ENCODE measurements around the gene BCAS3.

The BCAS3 gene

DNA sequence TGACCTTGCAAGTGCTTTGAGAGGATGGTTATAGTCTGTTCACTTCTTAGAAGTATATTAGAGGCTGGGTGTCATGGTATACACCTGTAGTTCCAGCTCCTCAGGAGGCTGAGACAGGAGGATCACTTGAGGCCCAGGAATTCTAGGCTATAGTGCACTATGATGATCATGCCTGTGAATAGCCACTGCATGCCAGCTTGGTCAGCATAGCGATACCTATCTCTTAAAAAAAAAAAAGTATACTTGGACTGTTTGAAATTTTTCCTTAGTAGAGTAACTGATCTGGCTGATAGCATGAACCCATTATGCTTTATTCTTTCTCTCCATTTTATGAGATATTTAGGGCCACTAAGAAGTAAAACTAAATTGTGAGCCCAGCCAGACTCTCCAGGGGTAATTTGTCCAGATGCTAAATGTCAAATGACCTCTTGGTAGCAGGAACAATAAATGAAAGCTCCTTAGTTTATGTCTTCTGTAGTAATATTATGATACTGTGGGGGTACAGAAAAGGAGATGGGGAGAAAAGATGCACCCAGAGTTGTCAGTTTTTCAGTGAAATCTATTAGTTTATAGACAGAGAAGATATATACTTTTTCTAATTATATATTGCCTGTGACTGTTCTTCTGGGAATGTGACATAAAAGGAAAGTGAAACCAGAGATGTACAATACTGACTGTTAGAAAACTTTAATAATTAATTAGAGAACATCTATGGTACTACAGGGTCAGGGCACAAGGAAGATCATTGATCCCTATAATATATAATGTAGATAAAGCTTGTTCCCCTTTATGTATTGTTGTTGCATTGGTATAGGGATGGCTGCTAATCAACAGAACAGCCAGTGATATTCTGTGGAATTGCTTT, 386.7 kb downstream of the BCAS3 start:
- no peak for DNase-seq (ENCODE audit: low spot score)

DNA sequence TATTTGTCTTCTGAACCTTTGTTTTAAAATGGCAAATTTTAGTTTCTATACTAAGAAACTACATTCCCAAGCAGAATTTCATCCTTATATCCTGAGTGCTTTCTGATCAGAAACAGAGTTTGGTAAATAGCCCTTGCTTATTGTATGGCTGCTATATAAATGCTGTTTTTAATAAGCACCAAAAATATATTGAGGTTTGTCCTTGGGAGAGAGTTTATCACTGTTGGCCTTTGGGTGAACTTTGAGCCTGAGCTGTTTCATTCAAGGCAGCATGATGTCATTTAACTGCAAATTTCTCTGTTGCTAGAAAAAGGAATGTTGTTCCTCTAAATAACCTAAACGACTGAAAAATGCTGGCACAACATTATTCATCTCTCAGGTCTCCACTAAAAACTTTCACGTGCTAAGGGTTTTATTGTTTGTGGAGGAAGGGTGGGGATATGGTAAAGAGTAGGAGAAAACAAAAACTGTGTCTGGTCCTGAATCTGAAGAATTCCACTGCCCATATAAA, 387.7 kb downstream of the BCAS3 start:
- DNase-seq (ENCODE audit: low spot score) = peak; percentile 40

DNA sequence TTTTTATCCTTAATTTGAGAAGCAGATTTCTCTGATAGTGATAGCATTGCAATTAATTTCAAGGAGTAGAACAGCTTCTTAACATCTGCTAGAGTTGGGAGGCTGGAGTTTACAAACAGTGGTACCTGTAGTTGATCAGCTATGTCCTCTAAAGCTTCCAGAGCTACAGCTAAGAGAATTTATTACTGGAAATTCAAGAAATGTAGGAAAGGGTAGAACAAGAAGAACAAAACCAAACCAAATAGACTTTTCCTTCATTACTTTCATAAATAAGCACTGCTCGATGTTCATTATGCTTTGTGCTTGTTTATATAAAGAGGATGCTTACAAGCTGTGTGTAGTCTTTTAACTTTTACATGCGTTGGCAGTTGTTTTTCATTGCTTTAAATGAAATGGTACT, 388.4 kb downstream of the BCAS3 start:
- no peak for DNase-seq (ENCODE audit: low spot score)

DNA sequence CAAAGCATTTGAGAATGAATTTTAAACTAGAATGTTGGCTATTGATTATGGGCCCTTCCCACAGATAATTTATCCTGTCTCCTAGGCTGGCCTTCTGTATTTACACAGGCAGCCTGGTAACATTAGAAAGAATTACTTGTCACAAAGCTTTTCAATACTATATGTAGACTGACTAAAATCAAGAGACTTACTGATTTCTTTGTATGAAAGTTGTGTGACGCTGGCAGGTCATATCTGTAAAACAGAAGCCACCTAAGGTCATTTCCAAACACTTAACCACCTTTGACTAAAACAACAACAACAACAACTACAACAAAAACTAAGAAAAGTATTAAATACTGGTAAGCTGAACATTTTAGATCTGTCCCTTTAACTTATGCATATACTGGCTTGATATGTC, 393.0 kb downstream of the BCAS3 start:
- DNase-seq (ENCODE audit: low spot score) = no peak

DNA sequence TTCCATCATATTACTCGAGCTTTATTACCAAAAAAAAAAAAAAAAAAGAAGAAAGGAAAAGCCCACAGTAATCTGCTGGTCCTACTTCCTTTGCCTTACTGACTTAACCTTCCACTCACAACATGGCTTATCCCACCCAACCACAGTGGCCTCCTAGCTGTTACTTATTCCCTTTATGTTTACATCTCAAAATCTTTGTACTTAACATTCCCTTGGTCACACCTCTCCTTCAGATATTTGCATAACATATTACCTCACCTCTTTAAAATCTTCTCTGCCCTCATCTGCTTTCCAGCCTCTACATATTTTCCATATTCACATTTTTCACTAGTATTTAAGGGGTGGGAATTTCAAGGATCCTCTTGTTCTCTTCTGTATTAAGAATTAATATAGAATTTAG, 395.0 kb downstream of the BCAS3 start:
- no peak for DNase-seq (ENCODE audit: low spot score)

DNA sequence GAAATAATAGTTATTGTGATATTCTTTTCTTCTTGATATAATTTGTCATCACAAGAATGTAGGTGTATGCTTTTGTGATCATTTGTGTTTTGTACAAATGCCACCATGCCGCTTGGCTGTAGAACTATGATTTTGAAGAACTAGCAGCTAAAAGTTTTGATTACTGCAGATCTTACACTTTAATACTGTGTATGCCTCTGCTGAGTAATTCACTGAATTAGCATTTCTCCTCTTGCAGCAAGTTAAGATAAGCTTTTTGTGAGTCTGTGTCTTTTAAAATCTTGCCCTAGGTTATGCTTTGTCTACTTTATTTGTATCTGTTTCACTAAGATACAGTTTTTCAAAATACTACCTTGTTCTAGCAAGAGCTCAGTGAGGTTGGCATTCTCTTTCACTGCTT, 395.5 kb downstream of the BCAS3 start:
- DNase-seq (ENCODE audit: low spot score) = no peak

DNA sequence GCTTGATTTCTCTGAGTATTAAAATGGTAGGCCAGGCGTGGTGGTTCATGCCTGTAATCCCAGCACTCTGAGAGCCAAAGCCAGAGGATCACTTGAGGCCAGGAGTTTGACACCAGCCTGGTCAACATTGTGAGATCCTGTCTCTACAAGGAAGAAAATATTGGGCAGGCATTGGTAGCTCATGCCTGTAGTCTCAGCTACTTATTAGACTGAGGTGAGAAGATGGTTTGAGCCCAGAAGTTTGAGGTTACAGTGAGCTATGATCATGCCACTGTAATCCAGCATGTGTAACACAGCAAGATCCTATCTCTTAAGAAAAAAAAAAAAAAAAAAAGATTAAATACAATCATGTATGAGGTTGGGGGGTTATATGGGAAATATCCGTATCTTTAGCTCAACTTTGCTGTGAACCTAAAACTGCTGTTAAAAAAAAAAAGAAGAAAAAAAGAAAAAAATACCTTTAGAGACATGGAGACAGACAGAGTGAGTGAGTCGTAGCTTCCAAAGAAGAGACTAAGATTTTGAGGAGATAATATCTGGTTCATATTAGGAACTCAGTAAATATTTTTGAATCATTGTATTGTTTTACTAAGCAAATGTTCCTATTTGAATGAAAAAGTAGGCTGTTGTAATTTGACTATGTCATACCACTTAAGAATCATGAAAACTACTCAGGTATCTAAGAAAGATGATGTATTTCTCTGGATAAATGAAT, 396.3 kb downstream of the BCAS3 start:
- DNase-seq (ENCODE audit: low spot score) = no peak

DNA sequence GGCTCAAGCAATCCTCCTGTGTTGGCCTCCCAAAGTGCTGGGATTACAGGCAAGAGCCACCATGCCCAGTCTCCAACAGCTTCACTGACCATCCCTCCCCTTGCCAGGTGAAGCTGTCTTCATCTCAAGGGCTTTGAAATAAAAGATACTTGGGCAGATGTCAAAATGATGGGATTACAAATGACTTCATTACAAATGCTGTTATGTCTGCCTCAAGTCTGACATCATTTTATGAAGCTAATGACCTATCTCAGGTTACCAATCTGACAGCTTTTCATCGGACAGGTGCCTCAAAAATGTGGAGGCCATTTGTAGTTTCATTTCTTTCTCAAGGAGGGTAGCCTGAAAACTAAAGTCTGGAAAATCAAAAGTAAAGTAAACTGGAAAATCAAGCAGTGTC, 398.3 kb downstream of the BCAS3 start:
- no peak for DNase-seq (ENCODE audit: low spot score)

DNA sequence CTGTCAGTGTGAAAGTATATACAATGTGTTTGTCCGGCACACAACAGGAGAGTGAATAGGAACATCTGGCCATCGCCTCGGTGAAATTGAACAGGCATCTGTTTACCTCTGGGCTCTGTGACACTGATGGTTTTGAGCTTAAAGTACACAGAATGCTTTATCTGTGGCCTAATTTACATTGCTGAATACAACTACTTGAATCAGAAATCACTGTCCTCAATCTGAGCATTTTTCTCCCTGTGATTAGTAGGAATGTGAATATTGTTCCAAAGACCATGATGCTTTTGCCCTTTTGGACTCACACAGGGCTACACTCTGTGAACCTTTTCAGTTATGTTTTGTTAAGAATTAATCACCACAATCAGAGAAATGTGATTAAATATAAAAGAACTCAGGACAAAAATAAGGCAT, 399.0 kb downstream of the BCAS3 start:
- no peak for DNase-seq (ENCODE audit: low spot score)

DNA sequence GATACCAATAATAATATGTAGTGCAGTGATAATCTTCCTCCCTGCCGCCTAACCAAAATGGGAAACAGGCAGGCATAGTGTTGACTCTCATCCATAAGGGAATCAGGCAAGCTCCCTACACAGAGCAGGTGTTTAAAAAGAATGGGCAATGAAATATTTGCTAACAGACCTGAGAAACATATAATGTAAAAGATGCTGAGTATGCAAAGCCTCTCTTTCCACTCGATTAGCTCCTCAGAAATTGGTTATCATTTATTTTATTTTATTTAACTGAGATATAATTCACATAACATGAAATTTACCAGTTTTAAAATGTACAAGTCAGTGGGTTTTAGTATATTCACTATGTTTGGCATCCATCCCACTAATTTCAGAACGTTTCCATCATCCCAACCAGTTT, 404.3 kb downstream of the BCAS3 start:
- no peak for DNase-seq (ENCODE audit: low spot score)

DNA sequence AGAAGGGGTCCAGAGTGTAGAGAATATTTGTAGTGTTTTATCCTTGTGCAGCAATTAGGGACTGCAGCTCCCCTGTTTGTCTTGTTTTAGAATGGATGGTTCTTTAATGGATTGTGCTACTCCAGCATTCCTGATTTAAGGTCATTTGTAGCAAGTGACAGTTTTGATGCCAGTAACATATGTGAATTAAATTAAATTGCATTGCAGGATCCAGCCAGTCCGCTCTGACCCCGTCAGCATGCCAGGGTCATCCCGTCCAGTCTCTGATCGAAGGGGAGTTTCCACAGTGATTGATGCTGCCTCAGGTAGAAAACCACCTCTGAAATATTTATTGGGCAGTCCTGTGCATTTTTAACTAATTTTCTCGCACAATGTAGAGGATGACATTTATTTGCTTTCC, 406.6 kb downstream of the BCAS3 start:
- DNase-seq (ENCODE audit: low spot score) = no peak

DNA sequence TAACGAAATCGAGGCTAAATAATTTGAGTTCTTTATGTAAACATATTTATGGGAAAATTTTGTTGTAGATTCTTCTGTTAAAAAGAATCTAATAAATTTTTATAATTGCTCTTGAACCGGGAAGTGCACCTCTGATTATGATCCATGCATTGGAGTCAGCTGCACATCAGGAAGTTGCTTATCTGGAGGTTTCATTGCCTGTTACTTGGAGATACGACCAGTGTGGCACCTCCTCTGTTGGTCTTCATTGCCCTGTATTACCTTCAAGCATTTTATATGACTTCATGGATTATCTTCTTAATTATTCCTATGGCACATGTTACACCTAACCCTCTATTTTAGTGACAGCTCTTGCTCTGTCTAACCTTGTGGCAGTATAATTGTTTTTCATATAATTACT, 409.4 kb downstream of the BCAS3 start:
- DNase-seq (ENCODE audit: low spot score) = no peak

DNA sequence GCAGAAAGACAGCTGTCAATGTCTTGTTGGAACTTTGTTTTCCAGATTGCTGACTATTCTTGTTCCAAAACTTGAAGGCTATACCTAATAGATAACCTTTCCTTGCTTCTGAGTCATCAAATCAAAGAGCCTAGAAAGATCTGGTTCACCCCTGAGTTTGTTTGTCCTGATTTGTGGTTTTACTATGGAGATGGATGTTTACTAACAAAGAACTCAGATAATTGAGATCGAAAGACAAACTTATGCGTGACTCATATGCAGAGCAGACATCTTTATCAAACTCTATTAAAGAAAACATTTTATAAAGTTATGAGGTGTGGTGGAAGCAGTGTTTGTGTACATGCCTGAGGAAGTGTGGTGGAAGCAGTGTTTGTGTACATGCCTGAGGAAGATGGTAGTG, 410.9 kb downstream of the BCAS3 start:
- DNase-seq (ENCODE audit: low spot score) = no peak

DNA sequence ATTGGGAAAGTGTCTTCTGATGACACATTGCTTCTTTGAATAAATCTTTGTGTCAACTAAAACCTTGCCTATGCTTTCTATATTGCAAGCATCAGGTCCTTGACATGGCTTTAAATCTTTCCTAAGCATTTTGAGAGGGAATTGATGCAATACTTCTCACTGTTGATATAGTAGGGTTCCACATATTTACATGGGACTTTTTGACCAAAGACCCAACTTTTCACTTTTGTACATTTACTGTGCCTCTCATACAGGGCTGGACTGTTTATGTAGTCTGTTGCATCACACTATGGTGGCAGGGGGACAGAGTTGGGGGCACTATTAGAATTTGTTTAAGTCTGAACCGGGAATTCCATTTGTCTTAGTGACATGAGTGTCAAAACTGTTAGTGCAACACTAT, 413.4 kb downstream of the BCAS3 start:
- DNase-seq (ENCODE audit: low spot score) = no peak

DNA sequence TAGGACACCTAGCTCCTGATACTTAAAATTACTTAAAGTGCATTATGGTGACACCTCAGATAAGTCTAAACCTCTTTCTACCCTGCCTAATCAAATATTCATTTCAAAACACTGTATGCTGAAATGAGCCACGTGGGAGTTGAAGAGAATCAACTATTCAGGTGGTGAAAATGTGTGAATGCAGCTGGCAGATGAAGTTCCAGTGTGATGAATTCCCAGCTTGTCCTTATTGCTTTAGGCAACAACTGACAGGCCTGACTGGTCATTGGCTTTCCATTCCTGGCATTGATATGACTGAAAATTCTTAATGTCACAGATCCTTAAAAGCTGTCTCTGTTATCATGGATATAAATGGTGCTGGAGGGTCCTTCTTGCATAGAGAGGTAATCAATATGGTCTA, 420.1 kb downstream of the BCAS3 start:
- DNase-seq (ENCODE audit: low spot score) = no peak

DNA sequence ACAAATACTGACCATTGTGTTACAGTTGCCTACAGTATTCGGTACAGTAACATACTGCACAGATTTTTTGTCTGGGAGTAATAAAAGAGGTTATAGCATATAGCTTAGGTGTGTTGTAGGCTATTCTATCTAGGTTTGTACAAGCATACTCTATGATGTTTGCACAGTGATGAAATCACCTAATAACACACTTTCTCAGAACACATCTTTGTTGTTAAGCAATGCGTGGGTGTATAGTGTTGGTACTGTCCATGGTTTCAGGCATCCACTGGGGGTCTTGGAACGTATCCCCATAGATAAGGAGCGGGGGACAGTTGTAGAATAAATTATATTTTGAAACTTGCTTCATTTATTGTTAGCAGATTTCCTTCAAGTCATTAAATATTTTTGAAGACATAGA, 428.7 kb downstream of the BCAS3 start:
- DNase-seq (ENCODE audit: low spot score) = no peak

DNA sequence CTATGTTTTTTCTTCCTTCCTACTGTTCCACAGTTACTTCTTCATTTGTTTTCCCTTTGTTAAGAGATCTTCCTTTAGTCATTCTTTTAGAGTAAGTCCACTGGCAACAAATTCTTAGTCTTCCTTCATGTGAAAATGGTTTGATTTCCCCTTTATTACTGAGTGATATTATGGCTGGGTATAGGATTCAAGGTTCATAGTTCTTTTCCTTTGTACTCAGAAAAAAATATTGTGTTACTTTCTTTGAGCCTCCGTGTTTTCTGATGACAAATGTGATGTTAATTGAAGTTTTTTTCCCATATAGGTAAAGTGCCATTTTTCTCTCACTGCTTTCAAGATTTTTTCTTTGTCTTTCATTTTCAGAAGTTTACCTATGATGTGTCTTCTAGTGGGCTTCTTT, 438.9 kb downstream of the BCAS3 start:
- DNase-seq (ENCODE audit: low spot score) = no peak

DNA sequence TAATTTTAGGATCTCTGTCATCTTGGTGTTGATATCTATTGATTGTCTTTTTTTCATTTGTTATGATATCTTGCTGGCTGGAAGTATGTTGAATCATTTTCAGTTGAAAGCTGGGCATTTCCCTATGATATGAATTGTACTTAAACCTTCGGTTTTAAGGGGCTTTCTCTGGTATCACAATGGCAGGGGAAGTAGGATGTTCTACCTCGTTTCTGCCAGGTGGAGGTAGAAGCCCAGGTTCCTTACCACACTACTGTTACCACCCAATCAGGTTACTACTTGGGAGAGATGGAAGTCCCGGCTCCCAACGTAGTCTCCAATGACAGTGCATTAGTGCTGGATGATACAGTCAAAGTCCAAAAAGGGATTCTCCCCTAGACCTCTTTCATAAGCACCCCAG, 440.3 kb downstream of the BCAS3 start:
- no peak for DNase-seq (ENCODE audit: low spot score)

DNA sequence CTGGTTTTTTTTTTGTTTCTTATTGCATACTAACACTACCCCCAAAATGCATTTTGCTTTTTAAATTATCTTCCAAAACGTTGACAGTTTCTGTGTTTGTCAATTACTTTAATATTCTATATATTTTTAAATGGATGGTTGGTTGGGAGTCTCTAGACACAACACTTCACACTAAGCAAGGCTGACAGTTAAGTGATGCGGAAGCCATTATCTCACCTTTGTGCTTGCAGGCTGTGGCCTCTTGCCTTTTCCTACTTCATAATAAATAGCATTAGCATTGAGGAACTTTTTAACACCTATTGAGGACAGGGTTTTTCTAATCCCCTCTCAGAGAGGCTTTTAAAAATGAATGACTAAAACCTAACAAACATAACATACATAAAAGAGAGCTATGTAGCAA, 441.2 kb downstream of the BCAS3 start:
- no peak for DNase-seq (ENCODE audit: low spot score)

DNA sequence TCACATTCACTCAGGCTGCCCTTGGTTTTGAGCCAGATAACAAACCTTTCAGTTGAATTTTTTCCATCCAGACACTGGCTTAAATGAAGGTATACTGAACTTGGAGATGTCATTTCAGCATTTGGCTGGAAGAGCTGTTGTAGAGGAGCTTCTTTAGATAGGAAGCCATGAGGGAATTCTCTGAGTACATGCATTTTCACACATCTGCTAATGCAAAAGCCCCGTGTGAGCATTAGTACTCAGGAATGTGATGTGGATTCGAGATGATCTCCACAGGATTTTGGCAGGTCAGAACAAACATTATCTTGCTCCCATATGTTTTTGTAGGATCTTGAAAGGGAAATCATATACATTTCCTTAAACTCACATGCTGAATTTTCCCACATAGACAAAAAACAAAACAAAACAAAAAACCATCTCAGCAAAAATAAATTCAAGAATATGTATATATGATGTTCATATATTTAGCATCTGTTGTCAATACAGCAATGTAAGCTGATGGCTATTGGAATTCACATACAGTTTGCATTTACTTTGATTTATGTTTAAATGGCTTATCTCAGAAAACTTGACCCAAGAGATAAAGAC, 444.8 kb downstream of the BCAS3 start:
- no peak for DNase-seq (ENCODE audit: low spot score)

DNA sequence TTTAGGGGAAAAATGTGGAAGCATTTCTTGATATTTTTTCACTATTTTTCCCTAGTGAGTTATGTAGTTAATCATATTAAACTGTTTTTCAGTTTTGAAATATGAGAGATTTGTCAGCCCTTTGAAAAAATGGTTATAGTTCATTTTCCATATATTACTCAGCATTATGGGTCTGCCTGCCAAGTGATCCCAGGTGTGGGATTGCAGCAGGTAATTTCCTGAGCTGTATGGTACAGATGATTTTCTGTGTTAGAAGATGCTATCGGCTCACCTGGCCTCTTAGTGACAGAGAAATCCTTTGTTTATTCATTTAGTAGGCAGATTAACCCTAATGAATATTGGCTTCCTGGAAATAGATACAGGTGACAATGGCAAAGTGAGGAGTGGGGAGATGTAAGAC, 446.9 kb downstream of the BCAS3 start:
- DNase-seq (ENCODE audit: low spot score) = no peak

DNA sequence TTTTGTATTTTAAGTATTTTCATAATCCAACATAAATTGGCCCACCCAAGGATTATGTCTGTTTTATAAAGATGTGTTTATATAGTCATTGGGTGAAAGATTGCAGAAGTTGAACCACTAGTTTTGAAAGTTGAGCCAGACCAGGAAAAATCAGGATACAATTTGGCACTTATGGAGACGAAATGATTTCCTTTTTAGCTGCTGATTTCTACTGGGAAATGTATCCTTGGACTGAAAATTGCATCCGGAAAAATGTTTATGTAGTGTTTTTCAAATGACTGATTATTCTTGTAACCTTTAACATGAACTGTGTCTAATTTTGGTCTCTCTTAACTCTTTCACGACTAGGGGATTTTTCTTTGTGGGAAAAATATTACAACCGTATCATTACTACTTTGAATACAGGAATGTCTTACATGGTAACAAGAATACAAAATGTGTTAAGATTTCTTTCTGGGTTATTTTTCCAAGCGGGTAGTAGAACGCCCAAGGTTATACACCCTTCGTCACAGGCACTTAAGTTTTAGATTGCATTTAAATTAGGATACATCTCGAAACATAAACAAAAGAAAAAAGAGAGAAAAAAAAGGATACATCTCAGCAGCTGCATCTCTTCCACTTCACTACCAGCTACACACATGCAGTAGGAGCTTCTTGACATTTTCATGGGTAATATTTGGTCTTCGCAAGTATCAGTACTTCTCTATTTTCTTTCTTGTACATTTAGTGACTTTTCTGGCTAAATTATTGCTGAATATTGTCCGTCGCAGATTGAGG, 449.0 kb downstream of the BCAS3 start:
- DNase-seq (ENCODE audit: low spot score) = no peak

Measured in COLO829 (cell line).